HG03139 (cell line): ENCODE results near the gene DUSP5.
A peak's percentile ranks its signal among the peaks of the same experiment; 100 is the strongest.
"Not testable (repeated sequence)": the region's sequence is repeated elsewhere in the genome, so short reads cannot be mapped to it uniquely, and the experiment has no call there.

Source experiments
- ATAC-seq: cut with Tn5 transposase; IDR thresholded peaks from one replicate; pipeline ENCODE4 v1.9.1; 2021; ENCODE audit not compliant: unreplicated experiment

The DUSP5 gene, protein sequence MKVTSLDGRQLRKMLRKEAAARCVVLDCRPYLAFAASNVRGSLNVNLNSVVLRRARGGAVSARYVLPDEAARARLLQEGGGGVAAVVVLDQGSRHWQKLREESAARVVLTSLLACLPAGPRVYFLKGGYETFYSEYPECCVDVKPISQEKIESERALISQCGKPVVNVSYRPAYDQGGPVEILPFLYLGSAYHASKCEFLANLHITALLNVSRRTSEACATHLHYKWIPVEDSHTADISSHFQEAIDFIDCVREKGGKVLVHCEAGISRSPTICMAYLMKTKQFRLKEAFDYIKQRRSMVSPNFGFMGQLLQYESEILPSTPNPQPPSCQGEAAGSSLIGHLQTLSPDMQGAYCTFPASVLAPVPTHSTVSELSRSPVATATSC

DNA sequence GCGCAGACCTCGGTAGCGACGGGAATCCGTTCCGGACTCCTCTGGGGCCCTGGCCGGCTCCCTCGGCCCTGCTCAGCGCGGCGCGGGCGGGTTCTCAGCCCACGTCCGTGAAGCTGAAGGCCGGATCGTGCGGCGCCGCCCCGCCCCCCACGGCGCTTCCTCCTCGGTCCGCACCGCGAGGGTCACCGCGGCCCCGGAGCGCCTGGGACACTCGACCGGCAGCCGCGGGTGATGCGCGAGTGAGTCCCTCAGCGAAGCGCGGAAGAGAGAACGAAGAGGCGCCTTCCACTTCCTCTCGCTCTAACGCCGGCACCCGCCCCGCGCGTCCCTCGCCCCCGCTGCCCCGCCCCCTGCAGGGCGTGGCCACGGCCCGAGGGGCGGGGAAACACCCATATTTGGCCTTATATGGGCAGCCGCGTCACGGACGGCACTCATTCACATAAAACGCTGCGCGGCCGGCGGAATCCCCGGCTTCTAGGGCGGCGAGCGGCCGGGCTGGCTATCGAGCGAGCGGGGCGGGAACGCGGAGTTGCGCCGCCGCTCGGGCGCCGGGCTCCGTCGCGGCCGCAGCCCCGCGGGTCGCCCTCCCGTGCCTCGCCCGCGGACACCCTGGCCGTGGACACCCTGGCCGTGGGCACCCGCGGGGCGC is at the start of gene DUSP5:
Gene DUSP5 (plus strand): TSS at position 470 of the 649 bp plus-strand sequence. CDS start 215 bp downstream, outside the sequence.
- ATAC-seq, result peak; percentile 44

GRCh38 chr10:110448682-110449418 is 48.9 kb upstream of the DUSP5 start:
- no peak for ATAC-seq

- no peak for ATAC-seq
These were observed 42.3 kb upstream of the DUSP5 start for GRCh38 chr10:110455446-110455845.

DNA sequence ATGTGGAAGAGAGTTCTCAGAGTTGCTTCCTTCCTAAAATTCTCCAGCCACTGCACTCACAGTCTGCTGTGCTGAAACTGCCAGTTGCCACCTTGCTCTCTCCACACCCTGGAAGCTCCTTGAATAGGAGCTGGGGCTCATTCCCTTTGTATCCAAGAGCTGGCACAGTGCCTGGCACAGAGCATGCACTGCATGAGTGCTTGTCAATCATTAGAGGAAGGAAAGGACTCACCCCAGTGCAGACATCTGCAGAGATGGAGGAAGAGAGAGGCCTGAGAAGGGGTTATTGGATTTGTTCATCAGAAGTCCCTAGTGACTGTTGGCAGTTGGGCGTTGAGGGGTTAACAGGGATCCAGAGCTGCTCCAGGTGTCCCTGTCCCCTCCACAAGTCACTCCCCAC is 41.7 kb upstream of the DUSP5 start:
- no peak for ATAC-seq

GRCh38 chr10:110456523-110457091 is 41.1 kb upstream of the DUSP5 start:
- no peak for ATAC-seq

DNA sequence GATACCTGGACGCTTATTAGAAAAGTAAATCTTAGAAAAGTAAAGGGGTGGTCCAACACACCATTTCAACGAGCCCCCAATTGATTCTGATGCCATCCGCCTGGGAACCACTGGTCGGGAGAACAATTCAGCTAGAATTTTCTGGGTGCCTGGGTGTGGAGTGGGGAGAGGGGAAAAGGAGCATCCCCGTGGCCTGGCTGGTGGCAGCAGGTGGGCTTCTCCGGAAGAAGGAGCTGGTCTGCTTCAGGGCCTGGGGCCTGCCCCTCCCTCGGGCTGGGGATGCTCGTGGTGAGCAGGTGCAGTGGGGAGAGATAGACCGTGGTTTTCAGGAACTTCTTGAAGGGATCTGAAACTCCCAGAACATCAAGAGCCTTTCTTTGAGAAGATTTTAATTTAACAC is 39.9 kb upstream of the DUSP5 start:
- ATAC-seq, result no peak

DNA sequence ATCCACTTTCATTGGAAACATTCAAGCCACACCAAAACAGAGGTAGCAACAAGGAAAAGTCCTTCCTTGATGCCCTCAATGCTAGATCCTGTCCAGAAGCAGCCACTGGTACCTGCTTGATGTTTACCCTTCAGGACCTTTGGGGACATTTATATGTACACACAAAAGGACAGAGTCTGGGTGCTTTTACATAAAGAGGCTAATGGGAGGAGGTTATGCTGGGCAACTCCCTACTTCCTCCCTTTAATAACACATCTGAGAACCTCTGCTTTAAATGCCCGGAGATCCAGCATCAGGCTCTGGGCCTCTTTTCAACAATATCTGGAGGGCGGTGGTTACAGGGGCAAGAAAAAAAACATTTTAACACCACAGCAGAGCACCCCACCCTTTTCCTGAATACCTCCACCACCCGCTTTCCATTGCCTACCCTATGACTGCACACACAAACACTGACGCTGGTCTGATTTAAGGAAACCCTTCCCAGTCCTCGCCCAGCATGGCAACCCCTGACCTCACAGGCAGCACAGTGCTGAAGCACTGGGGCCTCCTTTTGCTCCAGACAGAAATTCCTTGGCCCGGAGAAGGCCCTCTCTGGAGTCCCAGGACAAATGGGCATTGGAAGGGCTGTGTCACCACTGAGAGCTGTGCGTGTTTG is 39.3 kb upstream of the DUSP5 start:
- ATAC-seq, result no peak

DNA sequence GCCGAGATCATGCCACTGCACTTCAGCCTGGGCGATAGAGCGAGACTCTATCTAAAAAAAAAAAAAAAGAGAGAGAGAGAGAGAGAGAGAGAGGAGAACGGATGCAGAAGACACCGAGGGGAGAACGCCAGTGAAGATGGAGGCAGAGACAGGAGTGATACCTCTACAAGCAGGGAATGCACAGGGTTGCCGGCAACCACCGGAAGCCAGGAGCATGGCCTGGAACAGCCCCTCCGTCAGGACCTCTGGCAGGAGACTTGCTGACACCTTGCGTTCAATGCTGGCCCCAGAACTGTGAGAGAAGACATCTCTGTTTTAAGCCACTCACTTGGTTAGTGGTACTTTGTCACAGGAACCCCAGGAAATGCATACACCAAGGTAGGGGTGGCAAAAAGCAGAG is 38.1 kb upstream of the DUSP5 start:
- no peak for ATAC-seq

- ATAC-seq, result no peak
These were observed 37.4 kb upstream of the DUSP5 start for GRCh38 chr10:110460111-110460809.

GRCh38 chr10:110461088-110461487 is 36.6 kb upstream of the DUSP5 start:
- no peak for ATAC-seq

GRCh38 chr10:110461530-110461929 is 36.2 kb upstream of the DUSP5 start:
- ATAC-seq, result no peak

DNA sequence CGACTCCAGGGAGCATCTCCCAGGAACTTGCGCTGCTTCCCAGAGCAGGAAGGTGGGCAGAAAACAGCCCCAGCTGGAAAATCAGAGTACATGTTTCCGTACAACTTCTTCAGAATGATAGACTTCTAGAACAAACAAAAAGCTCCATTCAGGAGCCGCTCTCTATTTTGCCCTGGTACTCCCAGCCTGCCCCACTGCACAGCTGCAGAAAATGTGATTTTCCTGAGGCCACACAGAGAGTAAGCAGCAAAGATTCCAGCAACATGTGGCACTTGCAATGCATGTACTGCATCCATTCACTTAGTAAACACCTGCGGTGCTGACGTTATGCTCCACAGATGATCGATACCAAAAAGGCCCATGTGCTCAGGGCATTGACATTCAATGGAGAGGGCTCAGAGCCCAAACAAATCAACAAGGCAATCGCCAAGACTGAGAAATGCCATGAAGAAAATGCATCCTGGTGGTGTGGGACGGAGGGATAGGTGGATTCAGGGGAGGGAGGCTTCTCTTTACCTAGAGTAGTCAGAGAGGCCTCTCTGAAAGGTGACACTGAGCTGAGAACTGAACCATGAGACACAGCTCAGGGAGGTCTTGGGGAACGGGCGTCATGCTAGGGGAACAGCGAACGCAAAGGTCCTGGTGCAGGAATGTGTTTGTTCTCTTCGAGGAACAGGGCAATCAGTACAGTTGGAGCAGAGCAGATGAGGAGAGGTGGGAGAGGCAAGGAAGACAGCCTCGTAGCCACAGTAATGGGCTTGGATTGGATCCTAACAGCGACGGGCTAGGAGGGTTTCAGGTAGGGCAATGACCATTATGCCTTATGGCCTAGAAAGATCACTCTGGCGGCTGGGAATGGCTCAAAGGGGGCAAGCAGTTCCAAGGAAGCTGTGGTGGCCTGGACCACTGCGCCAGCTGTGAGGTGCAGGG is 35.3 kb upstream of the DUSP5 start:
- ATAC-seq, result no peak

DNA sequence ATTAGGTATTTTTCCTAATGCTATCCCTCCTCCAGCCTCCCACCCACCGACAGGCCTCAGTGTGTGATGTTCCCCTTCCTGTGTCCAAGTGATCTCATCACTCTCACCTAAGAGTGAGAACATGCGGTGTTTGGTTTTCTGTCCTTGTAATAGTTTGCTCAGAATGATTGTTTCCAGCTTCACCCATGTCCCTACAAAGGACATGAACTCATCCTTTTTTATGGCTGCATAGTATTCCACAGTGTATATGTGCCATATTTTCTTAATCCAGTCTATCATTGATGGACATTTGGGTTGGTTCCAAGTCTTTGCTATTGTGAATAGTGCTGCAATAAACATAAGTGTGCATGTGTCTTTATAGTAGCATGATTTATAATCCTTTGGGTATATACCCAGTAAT is 29.4 kb upstream of the DUSP5 start:
- ATAC-seq, result not testable (repeated sequence)

DNA sequence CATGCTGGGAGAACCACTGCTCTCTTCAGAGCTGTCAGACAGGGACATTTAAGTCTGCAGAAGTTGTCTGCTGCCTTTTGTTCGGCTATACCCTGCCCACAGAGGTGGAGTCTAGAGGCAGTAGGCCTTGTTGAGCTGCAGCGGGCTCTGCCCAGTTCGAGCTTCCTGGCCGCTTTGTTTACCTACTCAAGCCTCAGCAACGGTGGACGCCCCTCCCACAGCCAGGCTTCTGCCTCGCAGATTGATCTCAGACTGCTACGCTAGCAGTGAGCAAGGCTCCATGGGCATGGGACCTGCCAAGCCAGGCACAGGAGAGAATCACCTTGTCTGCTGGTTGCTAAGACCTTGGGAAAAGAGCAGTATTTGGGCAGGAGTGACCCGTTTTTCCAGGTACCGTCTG is 27.2 kb upstream of the DUSP5 start:
- not testable (repeated sequence) for ATAC-seq

DNA sequence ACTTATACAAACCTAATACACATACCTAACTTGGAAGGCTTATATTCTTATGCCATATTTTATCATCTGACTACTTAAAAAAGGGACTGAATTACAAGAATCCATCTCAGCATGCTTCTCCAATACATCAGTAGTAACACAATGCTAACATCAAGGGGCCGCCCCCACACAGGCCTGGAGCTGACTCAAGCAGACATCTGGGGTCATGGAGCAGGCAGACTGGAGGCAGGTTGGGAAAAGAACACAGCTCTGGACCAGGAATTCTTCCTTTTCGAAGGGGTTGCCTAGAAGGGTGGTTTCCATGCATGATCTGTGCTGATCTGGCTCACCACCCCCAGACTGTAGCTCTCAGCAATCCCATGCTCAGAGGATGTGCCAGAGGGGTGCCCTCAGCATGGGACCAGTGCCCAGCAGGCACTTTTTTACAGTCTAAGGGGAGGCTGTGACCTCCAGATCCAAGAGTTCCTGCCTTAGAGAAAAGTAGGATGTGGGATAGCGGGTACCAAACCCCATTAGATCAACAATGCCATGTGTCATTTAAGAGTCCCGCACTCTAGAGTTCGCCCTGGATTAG is 26.1 kb upstream of the DUSP5 start:
- ATAC-seq, result no peak

- no peak for ATAC-seq
These were observed 23.7 kb upstream of the DUSP5 start for GRCh38 chr10:110474017-110474416.

GRCh38 chr10:110474826-110475225 is 22.9 kb upstream of the DUSP5 start:
- no peak for ATAC-seq

DNA sequence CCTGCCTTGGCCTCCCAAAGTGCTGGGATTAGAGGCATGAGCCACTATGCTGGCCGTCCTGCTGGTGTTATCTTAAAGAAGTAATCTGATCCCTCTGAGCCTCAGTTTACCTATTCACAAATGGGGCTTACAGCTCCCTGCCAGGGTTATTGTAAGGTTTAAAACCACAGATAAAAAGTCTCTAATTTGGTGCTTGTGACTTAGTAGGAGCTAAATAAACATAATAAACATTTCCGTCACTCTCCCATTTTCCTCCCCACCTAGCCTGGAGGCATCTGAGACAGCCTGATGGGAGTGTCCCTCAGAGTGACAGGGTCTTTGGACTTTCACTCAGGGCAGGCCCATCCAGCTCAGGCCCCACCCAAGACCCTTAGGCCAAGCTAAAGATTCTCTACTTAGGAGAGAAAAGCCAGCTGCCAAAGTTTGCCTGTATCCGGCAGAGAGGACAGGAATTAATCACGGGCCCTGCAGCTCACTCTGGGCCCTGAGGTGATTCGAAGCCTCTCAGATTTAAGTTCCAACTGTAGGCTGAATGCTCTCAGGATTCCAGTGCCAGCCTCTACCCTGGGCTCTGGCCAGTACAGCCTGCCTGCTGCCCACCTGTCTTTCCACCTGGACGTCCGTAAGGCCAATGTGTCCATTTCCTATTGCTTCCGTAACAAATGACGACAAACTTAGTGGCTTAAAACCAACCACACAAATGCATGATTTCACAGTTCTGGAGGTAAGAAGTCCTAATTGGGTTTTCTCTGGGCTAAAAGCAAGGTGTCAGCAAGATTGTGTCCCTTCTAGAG is 21.8 kb upstream of the DUSP5 start:
- ATAC-seq, result no peak
